H1 (cell line): Measurements from ENCODE around the gene TEN1. TPM values are rescaled to one million over a fixed set of nuclear protein-coding genes. Genes with fewer than 3 reads are reported as not detected.

Experiments used
- ATF2 ChIP-seq: IDR thresholded peaks from 2 replicates; pipeline ENCODE4 v1.6.1; 2012; ENCODE audit warnings: low read length, inconsistent platforms
- CHD7 ChIP-seq: fragments of 300-600 bp; sonication (generic); IDR thresholded peaks from 2 replicates; pipeline ENCODE4 v1.7.1; 2012; ENCODE audit warnings: low read length, moderate library complexity, mild to moderate bottlenecking, inconsistent platforms; ENCODE audit not compliant: insufficient replicate concordance
- RBBP5 ChIP-seq: IDR thresholded peaks from 2 replicates; pipeline ENCODE4 v1.7.1; 2012; ENCODE audit warnings: low read depth, mild to moderate bottlenecking, inconsistent platforms, low read length, moderate library complexity, borderline replicate concordance
- RNF2 ChIP-seq: fragments of 200-900, 300-1000 bp; sonication (generic); IDR thresholded peaks from 2 replicates; pipeline ENCODE4 v1.7.1; 2016; ENCODE audit warnings: borderline replicate concordance, low read depth, mild to moderate bottlenecking, antibody characterized with exemption, low read length; ENCODE audit not compliant: poor library complexity, severe bottlenecking; ENCODE audit errors: missing control alignments
- polyA plus RNA-seq, 7 experiments: library from polyadenylated mRNA; depleted of rRNA in 3 of 7; stranded (reverse) in 5 of 7; unstranded in 2 of 7; fragments of >200 nt in 5 of 7; fragments of 200-250 nt in 2 of 7; gene quantifications; 1 replicate in 5 of 7; 2 replicates in 1 of 7; 4 replicates in 1 of 7; pipeline versions ENCODE4 v1.2.1 to v1.2.3, GENCODE V29; 2011 to 2013; ENCODE audit warnings: missing spikeins in 2 of 7, mixed read lengths in 2 of 7
- total RNA-seq: library from RNA; stranded (reverse); fragmentation: NEBNext Ultra II Directional; extraction: Animal tissue kit (Norgen Biotek cat#: 25700); gene quantifications from 2 replicates; pipeline ENCODE4 v1.2.1, GENCODE V29; 2021

The TEN1 gene
- total and polyA plus RNA-seq, 2 of the 8 experiments (the other 6 are each of a cell fraction or from before 2014, with no cell fraction given), result 15.9 to 18.7 TPM

- TF ChIP-seq CHD7, result no peak
- TF ChIP-seq RBBP5, result no peak
- TF ChIP-seq RNF2, result no peak
- TF ChIP-seq ATF2, result no peak
Observed at GRCh38 chr17:75943491-75943890, 35.5 kb upstream of the TEN1 start (continued).
